ENCODE measurements around the gene PLOD1. TPM values are rescaled to one million over a fixed set of nuclear protein-coding genes. Genes with fewer than 3 reads are reported as not detected.

The PLOD1 gene
- total RNA-seq, 4 donors from 2014 or later: 52.8 to 87.9 (median 64.0) TPM

DNA sequence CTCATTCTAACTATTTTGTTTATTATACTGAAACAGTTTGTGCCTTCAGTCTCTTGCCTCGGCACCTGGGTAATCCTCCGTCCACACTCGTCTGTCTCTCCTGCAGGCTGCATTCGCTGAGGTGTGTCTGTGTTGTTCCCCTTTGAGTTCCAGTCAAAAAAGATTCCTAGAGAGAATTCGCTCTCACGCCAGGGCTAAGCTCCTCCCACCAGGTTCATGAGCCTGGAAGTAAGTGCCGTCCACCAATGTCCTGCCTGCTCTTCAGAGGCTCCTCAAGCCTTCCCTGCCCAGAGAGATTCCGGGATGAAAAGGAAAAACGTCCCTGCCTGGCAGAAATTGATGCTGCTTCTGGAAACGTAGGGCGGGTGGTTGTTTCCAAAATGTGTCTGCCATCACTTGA is 21.2 kb upstream of the PLOD1 start:
- no peak for TF ChIP-seq POLR2A (IDR thresholded peaks at IDR 0.05)
- no peak for TF ChIP-seq EP300 (IDR thresholded peaks at IDR 0.05)
- TF ChIP-seq, protein P1, sequence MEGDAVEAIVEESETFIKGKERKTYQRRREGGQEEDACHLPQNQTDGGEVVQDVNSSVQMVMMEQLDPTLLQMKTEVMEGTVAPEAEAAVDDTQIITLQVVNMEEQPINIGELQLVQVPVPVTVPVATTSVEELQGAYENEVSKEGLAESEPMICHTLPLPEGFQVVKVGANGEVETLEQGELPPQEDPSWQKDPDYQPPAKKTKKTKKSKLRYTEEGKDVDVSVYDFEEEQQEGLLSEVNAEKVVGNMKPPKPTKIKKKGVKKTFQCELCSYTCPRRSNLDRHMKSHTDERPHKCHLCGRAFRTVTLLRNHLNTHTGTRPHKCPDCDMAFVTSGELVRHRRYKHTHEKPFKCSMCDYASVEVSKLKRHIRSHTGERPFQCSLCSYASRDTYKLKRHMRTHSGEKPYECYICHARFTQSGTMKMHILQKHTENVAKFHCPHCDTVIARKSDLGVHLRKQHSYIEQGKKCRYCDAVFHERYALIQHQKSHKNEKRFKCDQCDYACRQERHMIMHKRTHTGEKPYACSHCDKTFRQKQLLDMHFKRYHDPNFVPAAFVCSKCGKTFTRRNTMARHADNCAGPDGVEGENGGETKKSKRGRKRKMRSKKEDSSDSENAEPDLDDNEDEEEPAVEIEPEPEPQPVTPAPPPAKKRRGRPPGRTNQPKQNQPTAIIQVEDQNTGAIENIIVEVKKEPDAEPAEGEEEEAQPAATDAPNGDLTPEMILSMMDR (IDR thresholded peaks at IDR 0.05): no peak
- Histone ChIP-seq H3K4me3 (no peak overlapping the region), H3K4me1 (peaks cover 0 to 8% (median 3%) of the 10 kb centered on the region in 4 donors), H3K9me3 (no peaks in the 10 kb centered on the region), H3K27ac (no peak overlapping the region), H3K36me3 (peaks cover 0 to 19% (median 0%) of the 10 kb centered on the region in 3 donors), H3K27me3 (no peaks in the 10 kb centered on the region)
- 45 to 53% methylated on average over 11 of the region's 11 CpGs for WGBS, 2 donors
- DNase-seq (ENCODE audit: low spot score in 2 of 2): no peak

DNA sequence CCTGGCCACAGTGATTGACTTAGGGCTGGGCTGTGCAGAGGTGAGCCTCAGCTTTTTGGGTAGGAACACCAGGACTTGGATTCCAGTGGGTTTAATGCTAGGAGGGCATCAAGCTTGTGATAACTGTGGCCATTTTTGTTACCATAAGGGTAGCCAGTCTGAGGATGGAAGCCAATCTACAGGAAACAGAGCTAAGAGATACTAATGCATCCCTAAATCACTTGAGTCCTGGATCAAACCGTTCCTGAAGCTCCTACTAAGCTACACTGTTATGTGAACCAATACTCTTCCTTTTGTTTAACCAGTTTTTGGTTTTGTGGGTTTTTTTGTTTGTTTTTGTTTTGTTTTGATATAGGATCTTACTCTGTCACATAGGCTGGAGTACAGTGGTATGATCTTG is 20.5 kb upstream of the PLOD1 start:
- Histone ChIP-seq H3K27me3 (no peaks in the 10 kb centered on the region), H3K27ac (no peak overlapping the region), H3K36me3 (peaks cover 0 to 26% (median 0%) of the 10 kb centered on the region in 3 donors), H3K4me1 (peaks cover 0 to 13% (median 3%) of the 10 kb centered on the region in 4 donors), H3K4me3 (no peak overlapping the region), H3K9me3 (no peaks in the 10 kb centered on the region)
- DNase-seq (ENCODE audit: low spot score in 2 of 2): no peak
- TF ChIP-seq POLR2A (IDR thresholded peaks at IDR 0.05) (no peak), EP300 (IDR thresholded peaks at IDR 0.05) (no peak)
- TF ChIP-seq, protein P1 (IDR thresholded peaks at IDR 0.05): no peak
- WGBS, 2 donors: 89 to 90% methylated on average over 1 of the region's 1 CpG

DNA sequence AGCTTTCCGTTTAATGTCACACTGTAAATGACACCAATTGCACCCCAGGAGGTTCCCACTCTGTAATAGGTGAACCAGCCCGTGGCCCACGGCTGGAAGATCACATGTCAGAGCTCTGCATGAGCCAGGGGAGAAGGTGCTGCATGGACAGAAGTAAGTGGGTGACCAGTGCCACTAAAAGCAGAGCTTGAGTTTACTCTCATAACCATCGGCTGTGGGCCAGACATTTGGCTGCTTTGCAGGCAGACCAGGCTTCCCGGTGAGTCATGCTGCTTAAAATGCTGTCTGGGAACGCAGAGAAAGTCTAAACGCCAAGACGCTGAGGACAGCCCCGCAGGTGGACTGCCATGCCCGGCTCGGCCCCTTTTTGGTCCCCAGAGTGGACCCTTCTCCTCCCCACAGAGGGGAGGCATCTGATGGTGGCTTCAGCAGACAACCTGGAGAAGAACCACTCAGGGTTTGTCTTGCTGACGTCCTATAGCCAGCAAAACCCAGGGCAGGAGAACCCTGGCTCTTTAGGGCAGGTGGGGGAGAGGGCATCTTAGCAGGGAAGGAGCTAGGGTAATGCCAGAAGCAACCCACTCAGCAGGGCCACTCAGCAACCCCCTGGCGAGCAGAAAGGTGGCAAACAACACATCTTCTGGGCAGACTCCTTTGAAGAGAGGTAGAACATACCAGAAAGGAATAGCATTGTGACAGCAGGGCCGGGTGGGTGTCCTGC is 15.6 kb upstream of the PLOD1 start:
- Histone ChIP-seq H3K9me3 (no peaks in the 10 kb centered on the region), H3K4me1 (peaks cover 0 to 43% (median 21%) of the 10 kb centered on the region in 4 donors), H3K36me3 (peaks cover 0 to 76% (median 12%) of the 10 kb centered on the region in 3 donors), H3K27ac (peak overlapping the region in 1 of 4 donors; percentile 36), H3K27me3 (no peaks in the 10 kb centered on the region), H3K4me3 (no peak overlapping the region)
- WGBS, 2 donors: 71 to 73% methylated on average over 14 of the region's 14 CpGs
- TF ChIP-seq POLR2A (IDR thresholded peaks at IDR 0.05) (no peak), EP300 (IDR thresholded peaks at IDR 0.05) (no peak)
- TF ChIP-seq, protein P1 (IDR thresholded peaks at IDR 0.05): no peak
- no peak for DNase-seq (ENCODE audit: low spot score in 2 of 2)

DNA sequence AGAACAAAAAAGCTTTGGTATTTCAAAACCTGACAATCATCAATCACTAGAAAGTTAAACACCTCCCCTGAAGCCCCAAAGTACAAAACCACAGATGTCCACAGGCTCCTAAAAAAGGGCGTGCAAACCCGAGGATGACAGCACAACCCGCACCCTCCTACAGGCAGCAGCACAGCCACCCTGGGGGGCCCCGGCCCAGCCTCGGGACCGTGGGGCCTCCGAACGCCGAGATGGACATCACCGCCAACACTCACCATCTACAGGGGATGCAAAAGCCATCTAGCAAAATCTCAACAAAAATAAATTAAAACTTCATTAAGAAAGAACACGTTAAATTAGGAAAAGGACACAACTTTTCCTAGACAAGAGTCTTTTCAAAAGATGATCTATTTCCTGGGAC is 14.9 kb upstream of the PLOD1 start:
- WGBS, 2 donors: 82 to 90% methylated on average over 11 of the region's 11 CpGs
- no peaks in the 10 kb centered on the region for H3K27me3 ChIP-seq
- TF ChIP-seq POLR2A (IDR thresholded peaks at IDR 0.05) (no peak), EP300 (IDR thresholded peaks at IDR 0.05) (no peak)
- TF ChIP-seq, protein P1 (IDR thresholded peaks at IDR 0.05): no peak
- peaks cover 0 to 76% (median 12%) of the 10 kb centered on the region in 3 donors for H3K36me3 ChIP-seq
- H3K9me3 ChIP-seq: no peaks in the 10 kb centered on the region
- H3K4me3 ChIP-seq: no peak overlapping the region
- no peak overlapping the region for H3K27ac ChIP-seq
- DNase-seq (ENCODE audit: low spot score in 2 of 2): no peak
- peaks cover 0 to 50% (median 28%) of the 10 kb centered on the region in 4 donors for H3K4me1 ChIP-seq

- no peaks in the 10 kb centered on the region for H3K27me3 ChIP-seq
- no peak for TF ChIP-seq EP300 (IDR thresholded peaks at IDR 0.05)
- TF ChIP-seq, protein P1 (IDR thresholded peaks at IDR 0.05): no peak
- no peak for DNase-seq (ENCODE audit: low spot score in 2 of 2)
- H3K9me3 ChIP-seq: no peaks in the 10 kb centered on the region
- H3K4me1 ChIP-seq: peaks cover 0 to 58% (median 34%) of the 10 kb centered on the region in 4 donors
- H3K27ac ChIP-seq: peak overlapping the region in 2 of 4 donors; percentile 5 to 23
- H3K4me3 ChIP-seq: no peak overlapping the region
- 53 to 62% methylated on average over 10 to 12 of the region's 12 CpGs for WGBS, 2 donors
- H3K36me3 ChIP-seq: peaks cover 0 to 76% (median 12%) of the 10 kb centered on the region in 3 donors
These were observed 14.1 kb upstream of the PLOD1 start for GRCh38 chr1:11920239-11920903.

Measured in tibial nerve (tissue), 4 donors.